ENCODE data around the gene ANKK1.

Gene ANKK1

DNA sequence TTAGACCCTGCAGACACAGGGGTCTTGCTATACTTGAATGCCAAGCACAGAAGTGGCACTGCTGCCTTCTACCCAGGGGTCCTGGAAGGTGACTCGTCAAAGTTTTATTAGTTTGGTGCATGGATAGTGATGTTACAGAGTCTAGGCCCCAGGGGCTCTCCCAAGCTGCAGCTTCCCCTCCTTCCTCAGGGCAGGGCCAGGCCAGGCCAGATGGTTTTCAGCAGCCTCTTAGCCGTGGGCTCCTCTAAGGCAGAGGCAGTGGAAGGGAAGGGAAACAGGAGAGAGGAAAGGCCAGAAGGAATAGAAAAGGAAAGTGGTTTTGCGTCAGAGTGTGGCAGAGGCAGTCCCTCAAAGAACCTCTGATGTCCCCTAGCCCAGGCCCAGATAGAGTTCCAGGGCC is 21.9 kb downstream of the ANKK1 start:
- no peak for DNase-seq

DNA sequence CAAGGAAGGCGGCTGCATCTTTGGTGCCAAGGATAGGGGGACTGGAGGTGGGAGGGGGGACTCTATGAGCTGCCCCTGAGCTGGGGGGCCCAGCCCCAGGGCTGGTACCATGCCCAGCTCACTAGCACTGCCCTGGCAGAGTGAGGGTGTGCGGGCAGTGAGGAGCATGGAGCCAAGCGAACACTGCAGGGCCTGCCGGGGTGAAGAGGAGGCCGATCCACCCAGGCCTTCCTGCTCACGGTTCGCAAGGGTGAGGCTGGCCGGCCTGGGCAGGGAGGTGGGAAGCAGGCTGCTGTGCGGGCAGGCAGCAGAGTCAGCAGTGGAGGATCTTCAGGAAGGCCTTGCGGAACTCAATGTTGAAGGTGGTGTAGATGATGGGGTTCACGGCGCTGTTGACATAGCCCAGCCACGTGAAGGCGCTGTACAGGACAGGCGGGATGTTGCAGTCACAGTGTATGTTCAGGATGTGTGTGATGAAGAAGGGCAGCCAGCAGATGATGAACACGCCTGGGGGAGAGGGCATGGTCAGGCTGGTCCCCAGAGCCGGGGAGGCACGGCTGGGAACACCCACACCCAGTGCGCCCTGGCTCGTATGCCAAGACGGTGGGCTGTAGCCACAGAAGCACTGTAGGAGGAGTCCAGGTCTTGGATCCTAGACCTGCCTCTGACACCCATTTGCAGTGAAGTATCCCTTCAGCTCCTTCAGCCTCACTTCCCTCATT is 23.0 kb downstream of the ANKK1 start:
- no peak for DNase-seq

DNA sequence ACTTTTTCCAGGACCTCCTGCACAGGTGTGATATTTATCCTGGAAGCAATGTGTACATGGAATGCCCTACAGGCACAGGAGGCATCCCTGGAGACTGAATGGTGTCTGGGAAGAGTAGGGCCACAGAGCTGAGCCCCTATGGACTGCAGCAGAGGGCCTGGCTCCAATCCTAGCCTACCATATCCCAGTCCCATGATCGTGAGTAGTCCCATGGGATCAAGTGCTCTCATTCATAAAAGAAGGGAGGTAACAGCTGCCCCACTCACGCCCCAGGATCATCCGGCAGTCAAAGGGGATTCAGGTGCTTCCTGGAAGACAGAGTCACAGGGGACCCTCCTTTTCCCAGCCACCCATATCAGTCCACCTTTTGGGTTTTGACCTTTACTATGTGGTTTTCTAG is 24.0 kb downstream of the ANKK1 start:
- DNase-seq, result no peak

DNA sequence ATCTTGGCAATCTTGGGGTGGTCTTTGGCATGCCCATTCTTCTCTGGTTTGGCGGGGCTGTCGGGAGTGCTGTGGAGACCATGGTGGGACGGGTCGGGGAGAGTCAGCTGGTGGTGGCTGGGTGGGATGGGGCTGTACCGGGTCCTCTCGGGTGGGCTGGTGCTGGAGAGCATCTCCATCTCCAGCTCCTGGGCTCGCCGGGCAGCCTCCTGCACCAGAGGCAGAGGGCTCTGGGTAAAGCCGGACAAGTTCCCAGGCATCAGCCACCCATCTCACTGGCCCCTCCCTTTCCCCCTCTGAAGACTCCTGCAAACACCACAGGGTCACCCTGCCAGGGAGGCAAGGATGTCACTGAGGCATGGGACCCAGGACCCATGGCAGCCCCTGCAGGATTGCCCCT is 25.1 kb downstream of the ANKK1 start:
- DNase-seq, result no peak

DNA sequence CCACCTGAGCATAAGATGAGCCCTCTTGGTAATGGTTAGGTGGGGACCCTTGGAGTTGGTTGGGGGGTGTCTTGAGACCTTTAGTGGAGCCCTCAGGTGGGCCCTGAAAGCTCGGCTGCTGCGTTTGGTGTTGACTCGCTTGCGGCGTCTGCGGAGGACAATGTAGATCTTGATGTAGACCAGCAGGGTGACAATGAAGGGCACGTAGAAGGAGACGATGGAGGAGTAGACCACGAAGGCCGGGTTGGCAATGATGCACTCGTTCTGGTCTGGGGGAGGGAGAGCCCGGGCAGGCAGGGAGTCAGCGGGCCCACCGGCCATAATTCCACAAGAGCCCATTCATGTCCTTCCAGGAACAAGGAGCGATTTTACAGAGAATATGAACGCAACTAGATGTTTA is 27.8 kb downstream of the ANKK1 start:
- DNase-seq, result no peak

DNA sequence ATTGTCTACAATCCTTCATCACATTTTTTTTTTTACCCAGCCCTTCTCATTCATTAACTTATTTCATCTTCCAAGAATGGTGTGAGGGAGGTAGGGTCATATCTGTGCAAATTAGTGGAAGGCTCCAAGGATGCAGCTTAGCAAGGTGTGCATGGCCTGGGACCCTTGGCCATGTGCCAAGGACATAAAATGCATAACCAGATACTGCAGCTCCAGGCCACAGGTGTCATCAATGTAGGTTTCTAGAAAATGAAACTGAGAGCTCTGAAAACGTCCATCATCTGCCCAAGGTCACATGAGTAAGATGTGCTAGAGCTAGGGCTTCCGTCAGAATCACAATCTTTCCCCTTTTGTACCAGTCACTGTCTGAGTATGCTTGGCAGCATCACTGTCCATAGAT is 29.8 kb downstream of the ANKK1 start:
- DNase-seq, result no peak

DNA sequence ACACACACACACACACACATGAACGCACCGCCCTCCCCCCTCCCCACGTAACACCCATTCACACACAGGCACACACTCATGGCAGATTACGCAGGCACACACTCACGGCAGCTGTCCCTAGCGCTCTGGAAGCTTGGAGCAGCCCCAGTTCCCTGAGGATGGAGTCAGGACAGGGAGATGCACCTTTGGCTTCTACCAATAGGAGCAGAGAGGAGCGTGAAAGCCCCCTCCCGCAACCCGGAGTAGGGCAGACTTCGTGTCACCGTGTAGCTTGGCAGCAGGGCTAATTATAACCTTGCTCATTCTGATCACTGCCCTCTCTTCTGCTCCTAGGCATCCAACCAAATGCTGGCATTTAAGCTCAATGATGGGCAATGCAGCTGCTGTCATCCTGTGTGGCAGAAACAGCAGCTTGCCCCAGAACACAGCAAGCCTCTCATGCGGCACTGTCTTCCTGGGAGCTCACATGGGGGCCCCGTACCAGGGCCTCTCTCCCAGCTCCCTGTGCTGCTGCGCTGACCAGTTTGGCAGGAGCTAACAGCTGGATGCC is 31.9 kb downstream of the ANKK1 start:
- DNase-seq, result peak; percentile 92

DNA sequence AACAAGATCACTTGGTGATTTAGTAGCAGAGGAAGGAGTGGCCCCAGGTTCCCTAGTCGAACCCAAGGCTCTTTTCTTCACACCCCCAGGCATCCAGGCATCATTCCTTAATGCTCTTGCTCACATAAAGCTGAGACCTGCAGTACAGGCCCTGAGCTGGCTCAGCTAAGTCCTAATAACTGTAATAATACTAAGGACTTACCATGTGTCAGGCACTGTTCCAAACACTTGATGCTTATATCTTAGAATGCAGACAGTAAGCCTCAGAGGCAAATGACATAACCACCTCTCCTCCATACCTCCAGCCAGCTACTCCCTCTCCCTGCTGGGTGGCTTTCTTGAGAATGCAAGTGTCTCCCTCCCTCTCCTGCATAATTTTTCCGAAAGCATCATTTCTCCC is 33.2 kb downstream of the ANKK1 start:
- no peak for DNase-seq

DNA sequence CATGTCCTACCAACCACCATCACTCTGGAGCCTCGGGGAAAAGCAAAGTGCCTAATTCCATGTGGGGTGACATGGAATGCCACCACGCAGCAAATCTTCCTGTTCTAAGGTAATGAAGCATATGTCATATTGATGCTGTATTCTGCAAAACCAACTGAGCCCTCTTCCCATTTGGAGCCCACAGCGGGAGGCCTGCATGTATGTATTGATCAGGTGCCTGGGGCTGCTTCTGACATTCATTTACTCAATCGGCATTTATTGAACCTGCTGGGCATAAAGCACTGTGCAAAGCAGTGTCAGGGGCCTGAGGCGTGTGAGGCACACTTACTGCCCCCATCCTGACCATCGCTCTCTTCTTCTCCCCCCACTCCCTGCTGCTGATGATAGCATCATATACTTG is 39.1 kb downstream of the ANKK1 start:
- DNase-seq, result no peak

DNA sequence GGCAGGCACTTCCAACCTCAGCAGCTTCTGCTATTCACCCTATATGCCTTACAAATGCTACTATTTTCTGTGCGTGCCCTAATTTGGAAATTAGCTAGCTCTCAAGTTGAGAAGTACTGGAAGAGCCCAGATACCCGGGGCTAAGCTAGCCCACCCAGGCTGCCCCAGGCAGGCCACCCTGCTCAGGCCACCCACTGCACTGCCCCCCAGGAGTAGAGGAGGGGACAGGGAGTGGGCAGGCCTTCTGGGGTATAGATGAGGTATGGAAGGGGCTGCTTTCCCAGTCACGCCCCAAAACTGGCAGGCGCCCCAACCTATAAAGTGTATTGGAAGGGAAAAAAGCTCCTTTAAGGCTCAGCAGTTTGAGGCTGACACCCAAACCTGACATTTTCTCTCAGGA is 44.2 kb downstream of the ANKK1 start:
- no peak for DNase-seq

DNA sequence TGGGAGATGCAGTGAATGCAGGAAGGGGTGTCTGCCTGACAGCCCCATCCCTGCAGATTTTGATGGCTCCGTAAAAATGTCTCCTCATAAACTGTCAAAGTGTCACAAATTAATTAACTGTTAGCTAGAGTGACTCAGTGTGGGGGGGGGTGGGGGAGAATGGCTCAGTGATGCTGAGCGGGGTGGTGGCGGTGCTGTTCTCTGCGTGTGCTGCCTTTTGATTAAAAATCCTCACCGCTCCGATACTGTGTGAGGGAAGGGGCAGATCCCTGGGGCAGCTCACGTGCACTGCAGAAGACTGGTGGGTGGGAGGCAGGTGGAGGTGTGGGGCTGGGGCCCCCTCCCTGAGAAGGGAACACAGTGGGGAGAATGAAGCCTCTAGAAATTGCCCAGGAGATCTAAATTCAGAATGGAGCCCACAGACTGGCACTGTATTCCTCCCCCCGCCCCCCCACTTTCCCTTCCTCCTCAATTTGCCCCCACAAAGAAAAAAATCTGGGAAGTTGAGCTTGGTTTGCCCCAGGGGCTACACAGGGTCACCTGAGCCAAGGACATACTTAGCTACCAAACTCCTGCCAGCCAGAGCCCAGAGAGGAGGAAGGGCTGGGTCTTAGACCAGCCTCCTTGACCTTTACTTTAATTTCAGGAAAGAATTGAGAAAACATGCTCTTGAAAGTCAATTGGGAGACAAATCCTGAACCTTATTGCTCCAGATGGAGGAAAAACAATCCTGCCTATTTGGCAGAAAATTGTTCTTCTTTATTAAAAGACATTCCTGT is 47.8 kb downstream of the ANKK1 start:
- DNase-seq, result no peak

DNA sequence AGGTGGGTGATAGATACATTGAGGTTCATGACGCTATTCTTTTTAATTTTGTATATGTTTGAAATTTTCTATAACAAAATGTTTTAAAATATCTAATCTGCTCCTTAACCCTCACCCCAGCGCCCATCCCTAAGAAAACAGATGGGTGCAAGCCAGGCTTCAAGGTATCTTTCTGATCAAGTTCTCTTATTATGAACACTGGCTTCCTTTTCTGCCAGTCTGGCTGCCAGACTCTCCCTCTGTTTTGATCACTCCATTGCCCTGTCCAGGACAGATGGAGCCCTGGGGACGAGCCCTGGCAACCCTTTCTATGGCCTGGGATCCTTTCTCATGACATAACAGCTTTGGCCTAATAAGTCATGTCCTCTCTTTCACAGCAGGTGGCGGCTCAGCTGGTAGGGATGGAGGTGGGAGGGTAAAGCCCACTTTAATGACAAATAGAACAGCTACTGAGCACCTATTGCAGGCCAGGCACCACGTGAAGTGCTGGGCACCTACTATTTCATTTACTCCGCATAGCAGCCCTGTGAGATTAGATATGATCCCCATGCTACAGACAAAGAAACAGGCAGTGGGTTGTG is 49.2 kb downstream of the ANKK1 start:
- no peak for DNase-seq

DNA sequence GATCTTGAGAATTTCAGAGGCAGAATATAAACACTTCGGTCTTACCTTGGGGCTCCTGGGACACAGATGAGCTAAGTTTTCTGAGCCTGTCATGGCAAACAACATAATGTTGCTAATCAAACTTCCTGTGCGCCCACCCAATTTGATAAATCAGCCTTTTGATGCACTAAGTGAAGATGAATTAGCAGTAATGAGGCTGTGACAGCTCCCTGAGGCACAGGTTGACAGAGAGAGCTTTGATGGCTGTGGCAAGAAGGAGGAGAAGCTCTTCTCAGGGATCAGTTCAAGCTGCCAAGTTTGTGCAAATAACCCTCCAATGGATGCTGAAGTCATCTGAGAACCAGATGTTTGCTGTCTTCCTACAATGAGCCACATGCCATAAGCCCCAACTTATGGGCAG is 53.2 kb downstream of the ANKK1 start:
- no peak for DNase-seq

DNA sequence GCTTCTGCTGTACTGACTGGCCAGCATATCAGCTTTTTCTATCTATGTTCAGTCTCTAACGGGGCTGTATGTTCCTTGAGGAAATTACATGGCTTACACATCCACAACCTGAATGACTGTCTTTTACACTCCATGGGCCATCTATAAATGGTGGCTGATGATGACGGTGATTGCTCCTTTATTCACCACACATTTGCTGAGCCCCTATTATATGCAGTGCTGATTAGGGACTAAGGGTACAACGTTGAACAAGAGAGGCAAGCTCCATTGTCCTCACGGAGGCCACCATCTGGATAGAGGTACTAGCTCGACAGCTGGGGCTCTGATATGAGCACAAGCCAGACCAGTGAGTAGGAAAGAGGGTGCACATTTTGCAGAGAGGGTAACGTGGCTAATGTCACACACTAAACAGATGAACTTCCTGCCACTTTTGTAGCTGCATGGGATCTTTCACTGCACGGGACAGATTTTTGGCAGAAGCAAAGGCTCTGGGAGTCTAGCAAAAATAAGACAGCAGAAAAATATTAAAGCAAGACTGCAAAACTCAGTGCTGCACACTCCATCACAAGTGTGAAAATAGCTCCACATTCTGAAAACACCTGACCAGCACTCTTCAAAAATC is 57.0 kb downstream of the ANKK1 start:
- DNase-seq, result no peak

DNA sequence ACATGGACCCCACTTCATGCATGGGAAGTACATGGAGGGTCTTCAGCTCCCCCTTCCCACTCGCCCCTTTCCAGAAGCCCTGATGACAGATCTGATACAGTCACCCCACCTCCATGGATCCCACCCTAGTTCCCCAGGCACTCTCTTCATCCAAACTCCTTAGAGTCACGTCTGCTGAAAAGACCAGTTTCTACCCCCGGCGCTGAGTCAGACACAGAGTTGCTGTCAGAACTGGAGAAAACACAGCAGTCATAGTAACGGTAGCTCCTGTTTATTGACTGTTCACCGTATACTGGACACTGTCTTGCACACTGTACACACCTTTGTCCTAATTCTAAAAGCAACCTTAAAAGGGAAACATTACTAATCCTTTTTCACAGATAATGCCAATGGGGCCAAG is 58.5 kb downstream of the ANKK1 start:
- DNase-seq, result no peak

DNA sequence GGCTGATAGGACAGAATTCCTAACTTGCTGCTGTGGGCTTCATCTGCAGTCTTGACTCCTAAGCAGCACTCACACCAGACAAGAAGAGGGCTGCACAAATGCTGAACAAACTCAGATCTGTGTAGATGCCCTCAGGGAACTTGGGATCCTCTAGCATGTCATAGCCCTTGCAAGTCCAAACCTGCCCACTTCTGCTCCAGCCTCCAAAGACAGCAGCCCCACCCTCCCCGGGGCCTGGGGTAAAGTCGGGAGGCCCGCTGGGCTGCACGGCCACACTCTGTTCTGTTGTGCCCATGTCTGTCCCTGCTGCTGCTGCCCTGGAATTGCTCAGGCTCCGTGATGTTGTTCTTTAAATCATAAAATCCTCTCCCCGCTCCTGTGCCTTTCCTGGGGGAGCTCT is 59.4 kb downstream of the ANKK1 start:
- DNase-seq, result no peak

DNA sequence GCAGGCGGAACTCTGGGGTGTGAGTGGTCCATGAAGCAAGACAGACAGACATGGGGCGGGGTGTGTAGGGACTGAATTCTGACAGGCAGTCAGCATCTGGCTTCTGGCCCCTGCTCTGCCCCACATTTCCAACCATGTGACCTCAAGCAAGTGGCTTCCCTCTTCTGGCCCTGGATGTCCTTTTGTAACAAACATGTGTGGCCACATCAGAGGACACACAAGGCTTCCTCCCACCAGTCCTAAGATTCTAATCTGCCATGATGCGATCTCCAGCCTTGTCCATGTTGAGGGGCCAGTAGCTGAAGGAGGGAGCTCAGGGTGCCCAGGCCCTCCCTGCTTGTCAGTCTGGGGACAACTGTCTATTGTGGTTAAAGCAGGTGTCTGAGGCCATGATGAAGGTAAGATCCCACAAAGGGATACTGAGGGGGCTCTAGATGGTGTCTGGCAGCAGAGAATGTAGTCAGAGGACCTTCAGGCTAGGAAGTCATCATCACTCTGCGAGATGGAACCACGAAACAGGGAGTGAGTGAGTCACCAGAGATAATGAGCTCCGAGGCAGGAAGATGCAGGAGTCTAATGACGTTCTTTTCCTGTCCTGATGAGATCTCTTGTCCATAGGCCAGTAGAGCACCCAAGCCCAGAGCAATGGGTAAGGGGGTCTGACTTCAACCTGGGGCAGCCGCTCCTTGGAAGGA is 60.2 kb downstream of the ANKK1 start:
- no peak for DNase-seq

DNA sequence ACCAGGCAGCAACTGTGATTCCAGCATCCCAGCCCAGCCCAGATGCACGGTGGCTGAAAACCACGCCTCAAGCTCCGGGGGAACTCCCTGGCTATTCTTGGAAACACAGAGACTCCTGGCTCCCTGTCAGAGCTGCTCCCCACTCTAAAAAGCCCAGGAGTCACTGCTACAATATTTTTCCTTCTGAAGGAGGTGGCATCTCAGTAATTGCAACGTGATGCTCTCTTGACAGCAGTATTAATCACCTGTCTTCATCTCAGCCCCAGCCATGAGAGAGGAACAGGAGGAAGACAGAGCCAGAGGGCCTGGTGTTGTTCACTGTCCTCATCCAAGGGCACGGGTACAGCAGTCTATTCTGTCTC is 60.7 kb downstream of the ANKK1 start:
- no peak for DNase-seq

DNA sequence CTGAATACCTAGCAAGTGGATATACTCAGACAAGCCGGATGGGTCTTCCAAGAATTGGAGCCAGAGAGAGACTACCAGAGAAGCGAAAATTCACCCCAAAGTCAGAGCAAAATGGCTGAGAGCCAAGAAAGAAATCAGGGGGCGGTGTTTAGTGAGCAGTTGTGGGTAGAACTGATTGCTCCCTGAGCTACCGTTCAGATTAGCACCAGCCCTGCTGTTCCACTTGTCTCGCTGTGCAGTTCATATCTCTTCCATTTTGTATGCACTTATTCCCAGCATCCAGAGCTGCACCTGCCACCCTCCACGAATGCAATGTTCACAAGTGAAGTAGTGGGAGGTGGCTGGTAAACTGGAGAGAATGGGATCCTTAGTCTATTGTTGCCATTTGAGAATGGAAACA is 62.2 kb downstream of the ANKK1 start:
- DNase-seq, result no peak
